ENCODE data around the gene TNFSF12.

The TNFSF12 gene

DNA sequence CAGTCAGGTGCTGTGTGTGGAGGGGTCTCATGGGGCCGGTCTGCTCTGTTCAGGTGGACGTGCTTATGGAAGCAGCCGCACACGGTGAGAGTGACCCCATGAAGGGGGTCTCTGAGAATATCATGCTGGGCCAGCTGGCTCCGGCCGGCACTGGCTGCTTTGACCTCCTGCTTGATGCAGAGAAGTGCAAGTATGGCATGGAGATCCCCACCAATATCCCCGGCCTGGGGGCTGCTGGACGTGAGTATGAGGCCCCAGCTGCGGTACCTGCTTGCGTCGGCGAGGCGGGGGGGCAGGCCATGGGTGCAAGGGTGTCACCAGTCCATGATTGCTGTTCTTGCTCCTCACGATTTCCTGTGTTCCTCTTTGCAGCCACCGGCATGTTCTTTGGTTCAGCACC is 36.8 kb upstream of the TNFSF12 start:
- no peaks in the 10 kb centered on the region for H3K9me3 ChIP-seq (ENCODE audit: control insufficient read depth in 2 of 2, low read length in 2 of 2)
- no peak overlapping the region for H3K27ac ChIP-seq (ENCODE audit: low read depth in 2 of 2, low read length in 2 of 2)
- no peak overlapping the region for H3K4me3 ChIP-seq (ENCODE audit: low read length in 2 of 2)
- no peak overlapping the region for H3K9ac ChIP-seq (ENCODE audit: low read depth in 1 of 2, low read length in 2 of 2)
- H3K36me3 ChIP-seq (ENCODE audit: control insufficient read depth in 2 of 2, insufficient read depth in 2 of 2, low read length in 2 of 2): peaks cover 64 to 65% of the 10 kb centered on the region in 2 donors
- peaks cover 9 to 12% of the 10 kb centered on the region in 2 donors for H3K4me1 ChIP-seq (ENCODE audit: control insufficient read depth in 2 of 2, insufficient read depth in 2 of 2, low read length in 2 of 2)
- H3K27me3 ChIP-seq (ENCODE audit: control insufficient read depth in 2 of 2, insufficient read depth in 2 of 2, low read length in 2 of 2): no peaks in the 10 kb centered on the region

- Histone ChIP-seq H3K27ac (ENCODE audit: low read depth in 2 of 2, low read length in 2 of 2) (no peak overlapping the region), H3K4me1 (ENCODE audit: control insufficient read depth in 2 of 2, insufficient read depth in 2 of 2, low read length in 2 of 2) (peaks cover 9 to 12% of the 10 kb centered on the region in 2 donors), H3K9ac (ENCODE audit: low read depth in 1 of 2, low read length in 2 of 2) (no peak overlapping the region), H3K36me3 (ENCODE audit: control insufficient read depth in 2 of 2, insufficient read depth in 2 of 2, low read length in 2 of 2) (peaks cover 60 to 62% of the 10 kb centered on the region in 2 donors), H3K9me3 (ENCODE audit: control insufficient read depth in 2 of 2, low read length in 2 of 2) (no peaks in the 10 kb centered on the region), H3K27me3 (ENCODE audit: control insufficient read depth in 2 of 2, insufficient read depth in 2 of 2, low read length in 2 of 2) (no peaks in the 10 kb centered on the region), H3K4me3 (ENCODE audit: low read length in 2 of 2) (no peak overlapping the region)
These were observed 35.9 kb upstream of the TNFSF12 start for GRCh38 chr17:7512824-7513540.

GRCh38 chr17:7513850-7514419 is 34.9 kb upstream of the TNFSF12 start:
- H3K27me3 ChIP-seq (ENCODE audit: control insufficient read depth in 2 of 2, insufficient read depth in 2 of 2, low read length in 2 of 2): no peaks in the 10 kb centered on the region
- H3K9me3 ChIP-seq (ENCODE audit: control insufficient read depth in 2 of 2, low read length in 2 of 2): no peaks in the 10 kb centered on the region
- peaks cover 51 to 52% of the 10 kb centered on the region in 2 donors for H3K36me3 ChIP-seq (ENCODE audit: control insufficient read depth in 2 of 2, insufficient read depth in 2 of 2, low read length in 2 of 2)
- no peak overlapping the region for H3K27ac ChIP-seq (ENCODE audit: low read depth in 2 of 2, low read length in 2 of 2)
- H3K4me3 ChIP-seq (ENCODE audit: low read length in 2 of 2): no peak overlapping the region
- no peak overlapping the region for H3K9ac ChIP-seq (ENCODE audit: low read depth in 1 of 2, low read length in 2 of 2)
- peaks cover 9 to 12% of the 10 kb centered on the region in 2 donors for H3K4me1 ChIP-seq (ENCODE audit: control insufficient read depth in 2 of 2, insufficient read depth in 2 of 2, low read length in 2 of 2)

GRCh38 chr17:7515911-7516610 is 32.8 kb upstream of the TNFSF12 start:
- peak overlapping the region; percentile 54 to 86 for H3K27ac ChIP-seq (ENCODE audit: low read depth in 2 of 2, low read length in 2 of 2)
- peak overlapping the region in 1 of 2 donors; percentile 24 for H3K9ac ChIP-seq (ENCODE audit: low read depth in 1 of 2, low read length in 2 of 2)
- H3K9me3 ChIP-seq (ENCODE audit: control insufficient read depth in 2 of 2, low read length in 2 of 2): no peaks in the 10 kb centered on the region
- H3K4me1 ChIP-seq (ENCODE audit: control insufficient read depth in 2 of 2, insufficient read depth in 2 of 2, low read length in 2 of 2): peaks cover 9 to 12% of the 10 kb centered on the region in 2 donors
- H3K36me3 ChIP-seq (ENCODE audit: control insufficient read depth in 2 of 2, insufficient read depth in 2 of 2, low read length in 2 of 2): peaks cover 32 to 34% of the 10 kb centered on the region in 2 donors
- H3K4me3 ChIP-seq (ENCODE audit: low read length in 2 of 2): peak overlapping the region; percentile 11 to 17
- H3K27me3 ChIP-seq (ENCODE audit: control insufficient read depth in 2 of 2, insufficient read depth in 2 of 2, low read length in 2 of 2): no peaks in the 10 kb centered on the region

- no peaks in the 10 kb centered on the region for H3K9me3 ChIP-seq (ENCODE audit: control insufficient read depth in 2 of 2, low read length in 2 of 2)
- H3K4me3 ChIP-seq (ENCODE audit: low read length in 2 of 2): no peak overlapping the region
- no peak overlapping the region for H3K9ac ChIP-seq (ENCODE audit: low read depth in 1 of 2, low read length in 2 of 2)
- no peaks in the 10 kb centered on the region for H3K4me1 ChIP-seq (ENCODE audit: control insufficient read depth in 2 of 2, insufficient read depth in 2 of 2, low read length in 2 of 2)
- H3K27ac ChIP-seq (ENCODE audit: low read depth in 2 of 2, low read length in 2 of 2): no peak overlapping the region
- no peaks in the 10 kb centered on the region for H3K36me3 ChIP-seq (ENCODE audit: control insufficient read depth in 2 of 2, insufficient read depth in 2 of 2, low read length in 2 of 2)
- H3K27me3 ChIP-seq (ENCODE audit: control insufficient read depth in 2 of 2, insufficient read depth in 2 of 2, low read length in 2 of 2): no peaks in the 10 kb centered on the region
These were observed 25.8 kb upstream of the TNFSF12 start for GRCh38 chr17:7523033-7523432.

GRCh38 chr17:7528842-7529241 is 20.0 kb upstream of the TNFSF12 start:
- no peak overlapping the region for H3K27ac ChIP-seq (ENCODE audit: low read depth in 2 of 2, low read length in 2 of 2)
- H3K9me3 ChIP-seq (ENCODE audit: control insufficient read depth in 2 of 2, low read length in 2 of 2): no peaks in the 10 kb centered on the region

GRCh38 chr17:7530023-7530900 is 18.6 kb upstream of the TNFSF12 start:
- no peaks in the 10 kb centered on the region for H3K36me3 ChIP-seq (ENCODE audit: control insufficient read depth in 2 of 2, insufficient read depth in 2 of 2, low read length in 2 of 2)
- no peak overlapping the region for H3K4me3 ChIP-seq (ENCODE audit: low read length in 2 of 2)
- no peak overlapping the region for H3K9ac ChIP-seq (ENCODE audit: low read depth in 1 of 2, low read length in 2 of 2)
- peaks cover 0 to 4% of the 10 kb centered on the region in 2 donors for H3K4me1 ChIP-seq (ENCODE audit: control insufficient read depth in 2 of 2, insufficient read depth in 2 of 2, low read length in 2 of 2)
- H3K27me3 ChIP-seq (ENCODE audit: control insufficient read depth in 2 of 2, insufficient read depth in 2 of 2, low read length in 2 of 2): no peaks in the 10 kb centered on the region
- no peak overlapping the region for H3K27ac ChIP-seq (ENCODE audit: low read depth in 2 of 2, low read length in 2 of 2)
- H3K9me3 ChIP-seq (ENCODE audit: control insufficient read depth in 2 of 2, low read length in 2 of 2): no peaks in the 10 kb centered on the region

More at GRCh38 chr17:7528842-7529241, 20.0 kb upstream of the TNFSF12 start:
- Histone ChIP-seq H3K4me3 (ENCODE audit: low read length in 2 of 2) (no peak overlapping the region), H3K9ac (ENCODE audit: low read depth in 1 of 2, low read length in 2 of 2) (no peak overlapping the region), H3K4me1 (ENCODE audit: control insufficient read depth in 2 of 2, insufficient read depth in 2 of 2, low read length in 2 of 2) (peaks cover 0 to 4% of the 10 kb centered on the region in 2 donors), H3K27me3 (ENCODE audit: control insufficient read depth in 2 of 2, insufficient read depth in 2 of 2, low read length in 2 of 2) (no peaks in the 10 kb centered on the region), H3K36me3 (ENCODE audit: control insufficient read depth in 2 of 2, insufficient read depth in 2 of 2, low read length in 2 of 2) (no peaks in the 10 kb centered on the region)

DNA sequence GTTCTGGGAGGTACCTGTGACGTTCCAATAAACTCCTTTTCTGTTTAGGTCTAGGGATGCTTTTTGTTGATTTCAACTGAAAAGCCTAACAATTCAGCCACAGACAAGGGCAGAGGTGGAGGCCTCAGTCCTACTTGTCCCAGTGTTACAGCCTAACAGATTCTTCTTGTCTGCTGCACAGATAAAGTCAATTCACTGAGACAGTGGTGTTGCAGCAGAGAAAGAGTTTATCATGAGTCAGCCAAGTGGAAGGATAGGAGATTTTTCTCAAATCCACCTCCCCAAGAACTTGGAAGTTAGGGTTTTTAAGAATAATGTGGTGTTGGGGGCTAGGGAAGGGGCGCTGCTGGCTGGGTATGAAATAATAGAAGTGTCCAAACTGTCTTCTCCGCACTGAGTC is 10.8 kb upstream of the TNFSF12 start:
- H3K9me3 ChIP-seq (ENCODE audit: control insufficient read depth in 2 of 2, low read length in 2 of 2): peaks cover 0 to 6% of the 10 kb centered on the region in 2 donors
- H3K9ac ChIP-seq (ENCODE audit: low read depth in 1 of 2, low read length in 2 of 2): no peak overlapping the region
- H3K27me3 ChIP-seq (ENCODE audit: control insufficient read depth in 2 of 2, insufficient read depth in 2 of 2, low read length in 2 of 2): no peaks in the 10 kb centered on the region
- H3K4me1 ChIP-seq (ENCODE audit: control insufficient read depth in 2 of 2, insufficient read depth in 2 of 2, low read length in 2 of 2): no peaks in the 10 kb centered on the region
- H3K27ac ChIP-seq (ENCODE audit: low read depth in 2 of 2, low read length in 2 of 2): no peak overlapping the region
- H3K4me3 ChIP-seq (ENCODE audit: low read length in 2 of 2): no peak overlapping the region
- no peaks in the 10 kb centered on the region for H3K36me3 ChIP-seq (ENCODE audit: control insufficient read depth in 2 of 2, insufficient read depth in 2 of 2, low read length in 2 of 2)

- Histone ChIP-seq H3K9me3 (ENCODE audit: control insufficient read depth in 2 of 2, low read length in 2 of 2) (peaks cover 0 to 6% of the 10 kb centered on the region in 2 donors), H3K4me1 (ENCODE audit: control insufficient read depth in 2 of 2, insufficient read depth in 2 of 2, low read length in 2 of 2) (no peaks in the 10 kb centered on the region), H3K27me3 (ENCODE audit: control insufficient read depth in 2 of 2, insufficient read depth in 2 of 2, low read length in 2 of 2) (no peaks in the 10 kb centered on the region), H3K9ac (ENCODE audit: low read depth in 1 of 2, low read length in 2 of 2) (no peak overlapping the region), H3K27ac (ENCODE audit: low read depth in 2 of 2, low read length in 2 of 2) (no peak overlapping the region), H3K36me3 (ENCODE audit: control insufficient read depth in 2 of 2, insufficient read depth in 2 of 2, low read length in 2 of 2) (no peaks in the 10 kb centered on the region), H3K4me3 (ENCODE audit: low read length in 2 of 2) (no peak overlapping the region)
These were observed 9.8 kb upstream of the TNFSF12 start for GRCh38 chr17:7538891-7539545.

All from mucosa of rectum (tissue), 2 donors.